GM08714 (cell line): ENCODE results near the gene CD93.

Experiments used
- H3K4me3 ChIP-seq: fragments of 200-500 bp; sonication (Bioruptor generic); 2 replicates; pipeline ENCODE4 v1.5.1; 2014; ENCODE audit warnings: mild to moderate bottlenecking, low read length, inconsistent platforms
- ZNF274 ChIP-seq: IDR thresholded peaks from 2 replicates; pipeline ENCODE4 v1.6.1; 2012; ENCODE audit warnings: mild to moderate bottlenecking, low read depth, low read length

CD93 gene

DNA sequence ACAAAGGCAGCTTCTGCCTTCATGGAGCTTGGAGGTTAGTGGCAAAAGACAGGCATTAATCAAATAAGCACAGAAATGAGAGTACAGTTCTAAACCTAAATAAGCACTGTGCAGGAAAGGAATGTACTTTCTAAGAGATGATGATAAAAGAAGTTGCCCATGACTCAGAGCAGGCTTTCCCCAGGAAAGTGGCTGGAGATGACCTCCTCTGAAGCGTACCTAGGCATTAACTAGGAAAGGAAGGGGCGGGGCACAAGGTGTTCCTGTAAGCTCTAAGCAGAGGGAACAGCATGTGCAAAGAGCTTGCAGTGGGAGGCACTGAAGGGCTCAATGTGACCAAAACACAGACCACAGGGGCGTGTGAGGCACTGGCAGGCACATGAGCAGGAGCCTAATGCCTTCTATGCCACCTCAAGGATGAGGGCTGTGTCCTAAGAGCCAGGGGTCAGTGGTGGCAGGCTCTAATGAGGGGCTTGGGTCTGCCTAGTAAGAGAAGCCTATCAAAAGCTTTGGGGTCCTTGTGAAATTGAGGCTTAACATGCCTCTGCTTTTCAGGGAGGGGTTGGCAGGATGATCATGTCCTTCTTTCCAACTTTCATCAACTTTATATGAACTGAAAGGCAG is 46.1 kb downstream of the CD93 start:
- TF ChIP-seq ZNF274 = no peak

DNA sequence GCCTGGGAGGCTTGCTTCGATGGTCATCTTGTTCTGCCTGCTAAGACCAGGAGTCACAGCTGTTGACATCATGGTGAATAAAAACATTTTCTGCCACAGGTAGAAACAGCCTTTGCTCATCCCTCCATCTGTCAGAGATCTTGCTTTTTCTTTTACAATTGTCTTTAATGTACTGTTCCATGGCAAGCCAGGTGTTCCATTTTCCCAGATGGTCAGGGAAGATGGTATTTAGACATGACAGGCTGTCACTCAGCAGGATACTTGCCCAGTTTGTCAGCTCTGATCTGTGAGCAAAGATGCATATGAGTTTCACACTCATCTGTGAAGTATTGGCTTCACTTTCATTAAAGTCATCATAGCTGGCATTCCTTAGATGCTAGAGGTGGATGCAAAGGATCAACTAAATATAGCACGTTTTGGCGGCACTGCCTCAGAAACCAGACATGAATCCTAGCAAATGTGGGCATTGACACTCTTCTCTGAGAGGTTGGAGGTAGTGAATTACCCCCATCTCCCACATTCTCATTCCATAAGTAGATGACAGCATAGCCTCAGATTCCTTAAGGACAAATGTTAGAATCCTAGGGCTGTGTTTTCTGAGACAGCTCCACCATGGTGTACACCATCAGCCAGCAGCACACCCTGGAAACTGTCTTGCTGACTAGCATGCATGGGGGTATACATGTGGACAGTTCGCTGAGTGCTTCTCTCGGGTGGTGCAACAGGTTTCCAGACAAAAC is 46.8 kb downstream of the CD93 start:
- no peak for TF ChIP-seq ZNF274
- no peak overlapping the region for H3K4me3 ChIP-seq

More for the DNA sequence above, 46.1 kb downstream of the CD93 start:
- H3K4me3 ChIP-seq = no peak overlapping the region

DNA sequence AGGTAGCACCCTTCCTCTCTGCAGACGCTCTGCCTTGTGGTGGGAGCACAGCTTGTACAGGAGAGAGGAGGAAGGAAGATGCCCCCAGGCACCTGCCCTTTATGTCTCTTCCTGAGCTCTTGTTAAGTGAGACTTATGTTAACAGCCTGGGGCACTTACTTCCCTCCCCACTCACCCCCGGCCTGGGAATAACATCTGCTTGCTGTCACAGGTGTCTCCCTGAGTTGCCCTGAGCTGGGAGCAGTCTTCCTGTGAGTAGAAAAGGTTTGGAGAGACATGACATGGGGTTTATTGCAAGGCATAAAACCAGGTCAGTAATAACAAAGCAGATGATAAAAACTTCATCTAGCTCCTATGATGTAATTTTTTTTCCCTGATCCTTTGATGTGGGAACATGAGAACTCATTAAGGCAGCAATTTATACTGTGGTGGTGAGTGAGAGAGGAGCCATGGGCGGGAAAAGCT is 49.1 kb downstream of the CD93 start:
- no peak overlapping the region for H3K4me3 ChIP-seq
- TF ChIP-seq ZNF274 = no peak

GRCh38 chr20:23036371-23036770 is 49.8 kb downstream of the CD93 start:
- TF ChIP-seq ZNF274 = no peak
- H3K4me3 ChIP-seq = no peak overlapping the region

- H3K4me3 ChIP-seq = no peak overlapping the region
- TF ChIP-seq ZNF274 = no peak
These were observed 50.4 kb downstream of the CD93 start for GRCh38 chr20:23035731-23036130.

DNA sequence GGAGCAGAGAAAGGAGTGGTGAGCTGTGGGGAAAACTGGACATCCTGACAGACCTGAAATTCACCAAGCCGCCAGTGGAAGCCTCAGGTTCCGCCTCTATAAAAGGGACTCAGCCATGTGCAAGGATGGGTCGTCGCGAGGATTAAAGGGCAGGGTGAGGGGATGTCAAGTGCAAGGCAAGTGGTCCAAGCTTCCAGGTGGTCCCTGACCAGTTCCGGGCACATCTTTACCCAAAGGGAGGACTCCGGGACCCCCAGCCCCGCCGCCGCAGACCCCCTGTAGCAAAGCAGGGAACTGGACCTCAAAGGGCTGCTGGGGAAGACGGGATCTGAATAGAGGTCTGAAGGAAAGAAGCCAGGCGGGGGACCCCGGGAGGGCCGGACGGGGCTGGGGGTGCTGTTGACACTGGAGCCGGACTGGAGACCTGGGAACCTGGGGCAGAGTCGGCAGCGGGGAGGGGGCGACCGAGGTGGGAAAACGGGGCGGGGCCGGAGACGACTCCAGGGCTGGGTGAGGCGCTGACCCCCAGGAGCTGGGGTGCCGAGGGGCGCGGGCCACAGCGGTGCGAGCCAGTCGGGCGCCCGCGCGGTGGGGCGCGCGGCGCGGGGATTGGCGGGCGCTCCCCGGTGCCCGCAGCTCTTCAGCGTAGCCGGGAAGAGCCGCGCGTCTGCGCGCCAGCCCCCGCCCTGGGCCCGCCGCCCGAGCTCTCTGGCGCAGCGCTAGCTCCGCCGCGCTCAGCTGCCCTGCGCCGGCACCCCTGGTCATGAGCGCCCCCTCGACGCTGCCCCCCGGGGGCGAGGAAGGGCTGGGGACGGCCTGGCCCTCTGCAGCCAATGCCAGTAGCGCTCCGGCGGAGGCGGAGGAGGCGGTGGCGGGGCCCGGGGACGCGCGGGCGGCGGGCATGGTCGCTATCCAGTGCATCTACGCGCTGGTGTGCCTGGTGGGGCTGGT is 51.1 kb downstream of the CD93 start, which contains the start of gene SSTR4:
SSTR4 (plus strand) TSS at position 592 of the 951 bp plus-strand sequence; CDS start at position 764, 172 bp downstream.
- H3K4me3 ChIP-seq = no peak within 1 kb of the TSS
- TF ChIP-seq ZNF274 = no peak

DNA sequence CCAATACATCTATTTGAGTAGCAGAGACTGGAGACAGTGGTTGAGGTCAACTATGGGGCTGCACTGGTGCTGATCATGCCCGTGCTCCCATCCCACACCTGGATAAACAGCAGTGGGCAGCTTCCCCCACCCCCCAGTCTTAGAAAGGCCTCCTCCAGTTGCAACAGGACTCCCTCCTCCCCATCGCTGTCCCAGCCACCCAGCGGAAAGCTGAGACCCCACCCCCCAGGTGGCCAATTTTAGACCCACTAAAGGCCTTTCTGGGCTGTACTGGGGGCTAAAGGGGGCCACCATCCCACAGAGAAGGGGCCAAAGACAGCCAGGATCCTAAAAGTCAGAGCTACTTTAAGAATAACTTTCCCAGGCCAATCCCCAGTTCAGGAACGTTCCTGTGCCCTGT is 52.2 kb downstream of the CD93 start:
- H3K4me3 ChIP-seq = no peak overlapping the region
- no peak for TF ChIP-seq ZNF274

DNA sequence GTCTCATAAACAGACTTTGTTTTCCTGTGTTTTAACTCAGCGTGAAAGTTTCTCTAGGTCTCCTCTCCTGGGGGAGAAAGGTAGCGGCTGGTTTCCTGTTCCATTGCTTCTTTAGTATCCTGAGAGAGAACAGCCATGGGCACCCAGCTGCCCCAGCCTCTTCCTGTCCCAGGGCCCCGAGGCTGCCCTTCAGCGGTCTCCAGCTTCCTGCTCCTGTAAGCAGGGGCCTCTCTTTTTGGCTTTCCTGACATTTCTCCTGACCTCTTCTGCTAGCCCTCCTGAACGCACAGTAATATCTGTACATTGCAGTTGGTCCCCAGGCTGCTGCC is 53.4 kb downstream of the CD93 start:
- no peak for TF ChIP-seq ZNF274
- H3K4me3 ChIP-seq = no peak overlapping the region

DNA sequence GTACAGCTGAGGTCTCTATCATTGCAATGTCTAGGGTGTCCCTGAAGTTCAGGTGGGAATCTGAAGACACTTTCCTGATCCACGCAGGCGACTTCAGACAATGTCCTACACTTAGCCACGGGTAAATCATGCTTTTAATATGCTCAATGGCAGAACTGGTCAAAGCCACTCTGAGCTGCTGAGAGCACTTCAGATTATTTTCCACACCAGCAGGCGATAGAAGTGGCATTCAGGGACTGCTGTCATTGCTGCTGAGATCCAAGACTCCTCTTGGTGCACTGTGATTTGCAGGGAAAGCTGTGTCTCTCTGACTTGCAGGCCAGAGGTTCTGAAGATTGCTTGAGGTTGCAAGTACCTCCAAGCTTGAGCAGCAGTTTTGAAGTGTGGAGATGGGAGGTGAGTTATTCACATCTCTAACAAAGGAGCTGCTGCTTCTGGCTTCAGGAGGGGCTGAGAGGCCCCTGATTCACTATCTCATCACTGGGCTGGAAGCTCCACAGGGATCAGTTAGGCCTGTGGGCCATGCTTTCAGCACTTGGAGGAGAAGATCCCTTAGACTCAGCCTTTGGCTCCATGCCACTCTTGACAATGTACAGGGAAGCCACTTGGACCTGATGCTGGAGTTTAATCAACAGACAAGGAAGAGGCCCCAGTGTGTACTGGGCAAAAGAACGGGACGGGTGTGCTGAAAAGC is 53.9 kb downstream of the CD93 start:
- H3K4me3 ChIP-seq = no peak overlapping the region
- no peak for TF ChIP-seq ZNF274

- no peak overlapping the region for H3K4me3 ChIP-seq
- TF ChIP-seq ZNF274 = no peak
These were observed 54.8 kb downstream of the CD93 start for GRCh38 chr20:23031346-23031745.
